Epithelial cell of proximal tubule (primary cell): Measurements from ENCODE around the gene MAD1L1. TPM values are rescaled to one million over a fixed set of nuclear protein-coding genes. Genes with fewer than 3 reads are reported as not detected.

Source experiments
- DNase-seq: peaks from one replicate; pipeline ENCODE4 v3.0.0-alpha.2; 2011; ENCODE audit warnings: low read depth
- H3K4me3 ChIP-seq: 2 replicates; pipeline ENCODE4 v1.5.1; 2011; ENCODE audit warnings: low read depth, mild to moderate bottlenecking, low read length
- CTCF ChIP-seq: conservative IDR thresholded peaks from 2 replicates; pipeline ENCODE4 v1.5.1; 2012; ENCODE audit warnings: low read depth, mild to moderate bottlenecking, low read length
- total RNA-seq: library from RNA; depleted of rRNA; stranded (reverse); fragments of >200 nt; gene quantifications from 2 replicates; pipeline ENCODE4 v1.2.3, GENCODE V29; 2015

The MAD1L1 gene
- total RNA-seq, 1 donor from 2014 or later = 83.4 TPM

GRCh38 chr7:1963575-1963974 is 269.2 kb downstream of the MAD1L1 start:
- no peak for TF ChIP-seq CTCF

GRCh38 chr7:1961701-1962276 is 271.0 kb downstream of the MAD1L1 start:
- no peak for DNase-seq
- no peak for TF ChIP-seq CTCF
- no peak overlapping the region for H3K4me3 ChIP-seq

More at GRCh38 chr7:1963575-1963974, 269.2 kb downstream of the MAD1L1 start:
- no peak for DNase-seq
- no peak overlapping the region for H3K4me3 ChIP-seq

- no peak overlapping the region for H3K4me3 ChIP-seq
- TF ChIP-seq CTCF = no peak
- DNase-seq = no peak
Measured at GRCh38 chr7:1959305-1959704, 273.4 kb downstream of the MAD1L1 start.

- no peak for DNase-seq
- no peak for TF ChIP-seq CTCF
- no peak overlapping the region for H3K4me3 ChIP-seq
Measured at GRCh38 chr7:1957471-1958225, 275.1 kb downstream of the MAD1L1 start.

- TF ChIP-seq CTCF = no peak
- DNase-seq = no peak
- no peak overlapping the region for H3K4me3 ChIP-seq
Measured at GRCh38 chr7:1956611-1957470, 275.9 kb downstream of the MAD1L1 start.

- no peak for TF ChIP-seq CTCF
- DNase-seq = no peak
- H3K4me3 ChIP-seq = no peak overlapping the region
Measured at GRCh38 chr7:1956141-1956540, 276.6 kb downstream of the MAD1L1 start.
